Lower lobe of right lung (tissue), 2 donors: ENCODE measurements around the gene ZFYVE26. TPM values are rescaled to one million over a fixed set of nuclear protein-coding genes. Genes with fewer than 3 reads are reported as not detected.

Source experiments
- ATAC-seq, 2 donors: fragments of 200-7000 bp; cut with Tn5 transposase; one replicate each; pipeline ENCODE4 v1.9.1; 2020 to 2022; ENCODE audit warnings: mild to moderate bottlenecking in 2 of 2, moderate library complexity in 2 of 2
- DNase-seq: peaks from one replicate; pipeline ENCODE4 v3.0.0-alpha.2; 2020
- H3K27ac ChIP-seq: fragments of 200-600 bp; one replicate; pipeline ENCODE4 v1.8.0; 2022
- H3K27me3 ChIP-seq: fragments of 200-600 bp; one replicate; pipeline ENCODE4 v1.8.0; 2022; ENCODE audit warnings: low read depth
- H3K36me3 ChIP-seq: fragments of 200-600 bp; one replicate; pipeline ENCODE4 v1.8.0; 2022; ENCODE audit warnings: mild to moderate bottlenecking
- H3K4me1 ChIP-seq: fragments of 200-600 bp; one replicate; pipeline ENCODE4 v1.8.0; 2022
- H3K4me3 ChIP-seq: fragments of 200-600 bp; one replicate; pipeline ENCODE4 v1.8.0; 2022; ENCODE audit warnings: mild to moderate bottlenecking
- H3K9me3 ChIP-seq: fragments of 200-600 bp; one replicate; pipeline ENCODE4 v1.8.0; 2022
- CTCF ChIP-seq: fragments of 200-600 bp; IDR thresholded peaks from one replicate; pipeline ENCODE4 v1.8.0; 2022; ENCODE audit warnings: antibody characterized with exemption, mild to moderate bottlenecking
- intact Hi-C: fragments of 100-400 bp; cut with DNase I; formaldehyde crosslinking; loops from one replicate; pipeline ENCODE4 v1.11.0; 2022
- total RNA-seq: library from RNA; stranded (reverse); fragmentation: NEBNext Ultra II Directional; extraction: Animal tissue kit (Norgen Biotek cat#: 25700); gene quantifications from one replicate; pipeline ENCODE4 v1.2.1, GENCODE V29; 2021
- donor health status: DM: no; HTN: yes; CAD: no; lungs with severe emphysema.

The ZFYVE26 gene
- total RNA-seq, 1 donor from 2014 or later = 56.7 TPM

DNA sequence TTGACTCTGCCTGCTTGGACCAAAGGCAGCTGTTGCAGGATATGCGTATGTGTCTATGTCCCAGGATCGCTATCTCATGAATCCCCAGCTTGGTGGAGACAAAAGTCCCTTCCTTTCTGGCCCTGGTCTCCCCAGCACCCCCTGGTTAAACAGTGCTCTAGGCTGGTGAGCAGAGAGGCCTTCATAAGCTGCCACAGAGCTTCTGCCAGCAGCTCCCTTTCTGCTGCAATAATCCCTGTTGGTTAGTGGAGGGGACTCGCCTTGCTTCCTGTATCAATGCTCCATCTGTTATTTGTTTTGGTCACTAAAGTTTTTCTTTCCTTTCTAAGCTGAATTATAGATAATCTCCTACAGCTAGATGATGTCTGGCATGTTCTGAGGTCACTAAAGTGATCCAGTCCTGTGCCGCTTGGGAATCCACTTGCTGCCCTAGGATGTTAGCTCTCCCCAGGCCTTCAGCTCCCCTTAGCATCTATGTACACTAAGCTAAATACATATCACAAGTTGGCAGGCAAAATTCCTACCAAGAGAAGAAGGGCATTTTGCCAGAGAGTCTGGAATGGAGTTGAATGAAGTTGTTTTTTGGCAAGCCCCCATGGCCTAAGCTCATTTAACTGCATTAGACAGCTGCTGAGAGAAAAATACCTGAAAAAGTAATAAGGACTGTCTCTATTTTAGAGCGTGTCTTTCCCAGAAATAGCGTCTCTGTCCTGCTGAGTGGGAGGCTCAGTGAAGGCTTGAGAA is 66.9 kb downstream of the ZFYVE26 start:
- intact Hi-C loops = no loop called here
- H3K27ac ChIP-seq = no peak overlapping the region
- H3K4me1 ChIP-seq = no peaks in the 10 kb centered on the region
- DNase-seq = no peak
- no peak overlapping the region for H3K4me3 ChIP-seq
- H3K27me3 ChIP-seq = no peaks in the 10 kb centered on the region
- no peaks in the 10 kb centered on the region for H3K9me3 ChIP-seq
- H3K36me3 ChIP-seq = peaks cover 76% of the 10 kb centered on the region
- no peak for ATAC-seq
- no peak for TF ChIP-seq CTCF

DNA sequence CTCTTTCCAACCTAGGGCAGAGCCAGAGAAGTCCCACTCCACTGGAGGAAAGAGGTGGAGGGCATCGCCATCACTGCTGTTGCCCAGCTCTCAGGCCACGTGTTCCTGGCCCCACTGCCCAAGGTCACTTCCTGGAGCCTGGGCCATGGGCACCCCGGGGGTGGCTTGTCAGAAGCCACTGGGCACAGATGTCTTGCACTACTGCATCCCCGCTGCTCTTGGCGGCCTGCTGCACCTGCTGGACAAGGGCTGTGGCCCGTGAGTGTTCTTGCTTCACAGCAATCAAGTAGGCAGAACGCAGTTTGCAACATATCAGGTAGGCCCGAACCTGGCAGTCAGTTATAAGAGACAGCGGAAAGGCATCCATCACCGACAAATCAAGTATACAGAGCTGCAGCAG is 68.1 kb downstream of the ZFYVE26 start:
- intact Hi-C loops = no loop called here
- Histone ChIP-seq H3K27me3 (no peaks in the 10 kb centered on the region), H3K27ac (no peak overlapping the region), H3K9me3 (no peaks in the 10 kb centered on the region), H3K4me1 (no peaks in the 10 kb centered on the region), H3K4me3 (no peak overlapping the region), H3K36me3 (peaks cover 64% of the 10 kb centered on the region)
- DNase-seq = no peak
- TF ChIP-seq CTCF = no peak
- ATAC-seq = no peak

- Histone ChIP-seq H3K4me3 (no peak overlapping the region), H3K9me3 (no peaks in the 10 kb centered on the region), H3K4me1 (no peaks in the 10 kb centered on the region), H3K27me3 (no peaks in the 10 kb centered on the region), H3K27ac (no peak overlapping the region), H3K36me3 (peaks cover 50% of the 10 kb centered on the region)
- no peak for DNase-seq
- ATAC-seq = no peak
- intact Hi-C loops = no loop called here
- no peak for TF ChIP-seq CTCF
These were observed 69.5 kb downstream of the ZFYVE26 start for GRCh38 chr14:67746927-67747326.

DNA sequence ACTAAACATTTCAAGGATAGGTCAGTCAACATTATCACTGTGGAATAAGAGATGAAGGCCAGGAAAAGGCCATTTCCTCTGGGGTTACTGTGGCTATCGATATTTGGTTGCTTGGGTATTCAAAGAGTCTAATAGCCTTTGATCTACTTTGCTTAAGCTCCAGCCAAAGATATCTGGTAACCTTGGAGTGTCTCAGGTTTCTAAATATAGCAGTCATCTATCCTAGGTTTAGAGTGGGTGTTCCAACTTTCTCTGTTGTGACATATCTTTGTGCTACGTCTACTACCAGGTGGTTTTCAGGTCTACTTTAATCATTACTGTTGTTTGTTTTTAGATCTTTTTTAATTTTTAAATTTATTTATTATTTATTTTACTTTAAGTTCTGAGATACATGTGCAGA is 72.3 kb downstream of the ZFYVE26 start:
- H3K27ac ChIP-seq = no peak overlapping the region
- H3K27me3 ChIP-seq = no peaks in the 10 kb centered on the region
- no peaks in the 10 kb centered on the region for H3K4me1 ChIP-seq
- no peak for DNase-seq
- no peak for TF ChIP-seq CTCF
- no peak overlapping the region for H3K4me3 ChIP-seq
- ATAC-seq = no peak
- no peaks in the 10 kb centered on the region for H3K9me3 ChIP-seq
- peaks cover 21% of the 10 kb centered on the region for H3K36me3 ChIP-seq
- intact Hi-C loops = no loop called here

GRCh38 chr14:67738740-67739504 is 77.5 kb downstream of the ZFYVE26 start:
- Histone ChIP-seq H3K27me3 (no peaks in the 10 kb centered on the region), H3K27ac (no peak overlapping the region), H3K4me3 (no peak overlapping the region), H3K9me3 (no peaks in the 10 kb centered on the region), H3K4me1 (peaks cover 5% of the 10 kb centered on the region), H3K36me3 (no peaks in the 10 kb centered on the region)
- ATAC-seq = peak in 1 of 2 donors; percentile 45
- no peak for DNase-seq
- intact Hi-C loops = no loop called here
- TF ChIP-seq CTCF = no peak
